K562 (cell line): ENCODE results near the gene SEMA6B. TPM values are rescaled to one million over a fixed set of nuclear protein-coding genes. Genes with fewer than 3 reads are reported as not detected.

Experiments
- FOXP1 ChIP-seq: sonication (generic); formaldehyde crosslinking; IDR thresholded peaks from 2 replicates; pipeline ENCODE4 v1.8.0; 2022; ENCODE audit warnings: mild to moderate bottlenecking, missing genetic modification reagents
- GATAD2B ChIP-seq: fragments of 450-650 bp; IDR thresholded peaks from 2 replicates; pipeline ENCODE4 v1.6.1; 2017; ENCODE audit warnings: mild to moderate bottlenecking, borderline replicate concordance
- KDM4B ChIP-seq, 2 experiments: fragments of 450-650 bp in 1 of 2; sonication (generic) in 1 of 2; IDR thresholded peaks; 2 replicates each; pipeline ENCODE4 v1.6.1; 2016 to 2017; ENCODE audit warnings: borderline replicate concordance in 2 of 2, antibody characterized with exemption in 1 of 2, low read depth in 1 of 2, mild to moderate bottlenecking in 1 of 2
- MIER1 ChIP-seq: fragments of 450-650 bp; IDR thresholded peaks from 2 replicates; pipeline ENCODE4 v1.6.1; 2016; ENCODE audit warnings: antibody characterized with exemption, mild to moderate bottlenecking, low read depth
- MLLT1 ChIP-seq, 2 experiments: fragments of 450-650 bp; IDR thresholded peaks; 2 replicates each; pipeline ENCODE4 v1.6.1; 2016
- SP1 ChIP-seq: sonication (generic); formaldehyde crosslinking; IDR thresholded peaks from 2 replicates; pipeline ENCODE4 v1.8.1; 2022; ENCODE audit warnings: mild to moderate bottlenecking, missing genetic modification reagents
- TBP ChIP-seq: optimal IDR thresholded peaks from 2 replicates; pipeline ENCODE3; 2011; ENCODE audit warnings: low read depth, low read length, improper control_type of control experiment
- ZFP30 ChIP-seq: fragments of 250-450 bp; sonication (Bioruptor Pico); IDR thresholded peaks from 2 replicates; pipeline ENCODE4 v1.8.0; 2022; ENCODE audit warnings: moderate library complexity, mild to moderate bottlenecking, inconsistent platforms, borderline replicate concordance
- ZNF316 ChIP-seq: fragments of 450-650 bp; IDR thresholded peaks from 2 replicates; pipeline ENCODE4 v1.6.1; 2016
- ZNF431 ChIP-seq: sonication (generic); formaldehyde crosslinking; IDR thresholded peaks from 2 replicates; pipeline ENCODE4 v1.8.0; 2022; ENCODE audit warnings: mild to moderate bottlenecking, missing genetic modification reagents
- polyA plus RNA-seq, 8 experiments: library from polyadenylated mRNA; depleted of rRNA in 4 of 8; stranded (reverse) in 5 of 8; unstranded in 3 of 8; fragments of >200 nt; fragmentation: Nextera tagmentation in 2 of 8; fragmentation: Illumina TruSeq in 1 of 8; extraction: Ambion mirVana in 2 of 8; extraction: Trizol in 1 of 8; gene quantifications; 2 replicates each; pipeline versions ENCODE4 v1.2.1 to v1.2.3, GENCODE V29; 2011 to 2014; ENCODE audit warnings: inconsistent platforms in 1 of 8, missing spikeins in 1 of 8
- total RNA-seq, 7 experiments: library from RNA; depleted of rRNA in 6 of 7; stranded (reverse); fragments of >200 nt in 6 of 7; fragmentation: Illumina TruSeq in 2 of 7; extraction: Trizol in 2 of 7; gene quantifications; 2 replicates each; pipeline versions ENCODE4 v1.2.1 to v1.2.3, GENCODE V29; 2011 to 2021; ENCODE audit warnings: low replicate concordance in 1 of 7
- TF ChIP-seq, protein P1 (sequence below), 2 experiments: IDR thresholded peaks in 1 of 2; conservative IDR thresholded peaks in 1 of 2; 2 replicates each; pipeline ENCODE4 v1.6.1; 2016; ENCODE audit warnings: low read depth in 2 of 2, mild to moderate bottlenecking in 1 of 2, missing compliant biosample characterization in 1 of 2, missing genetic modification characterization in 1 of 2, moderate library complexity in 1 of 2
- TF ChIP-seq, protein P2 (sequence below): fragments of 450-650 bp; IDR thresholded peaks from 2 replicates; pipeline ENCODE4 v1.6.1; 2016; ENCODE audit warnings: low read depth

SEMA6B gene
- total and polyA plus RNA-seq, 9 of the 15 experiments (the other 6 are each of a cell fraction or from before 2014, with no cell fraction given) = 0.65 to 4.6 (median 2.5) TPM; not detected in 2

GRCh38 chr19:4555657-4556561 lies 3.6 kb downstream of the SEMA6B start (continued):
- 0 out of 4 replicates have a peak, but pooled peaks of 1 of the 2 experiments have one; percentile 9 for TF ChIP-seq MLLT1 (IDR thresholded peaks at IDR 0.05)
- peak; percentile 83 for TF ChIP-seq SP1 (CRISPR knock-in tag)
- 0 out of 2 replicates have a peak, but pooled peaks have one; percentile 34 for TF ChIP-seq MIER1
- 0 out of 2 replicates have a peak, but pooled peaks have one; percentile 55 for TF ChIP-seq FOXP1 (CRISPR knock-in tag)
- no peak for TF ChIP-seq KDM4B (IDR thresholded peaks at IDR 0.05; ENCODE audit: borderline replicate concordance in 2 of 2, low read depth in 1 of 2)
- TF ChIP-seq, protein P1, sequence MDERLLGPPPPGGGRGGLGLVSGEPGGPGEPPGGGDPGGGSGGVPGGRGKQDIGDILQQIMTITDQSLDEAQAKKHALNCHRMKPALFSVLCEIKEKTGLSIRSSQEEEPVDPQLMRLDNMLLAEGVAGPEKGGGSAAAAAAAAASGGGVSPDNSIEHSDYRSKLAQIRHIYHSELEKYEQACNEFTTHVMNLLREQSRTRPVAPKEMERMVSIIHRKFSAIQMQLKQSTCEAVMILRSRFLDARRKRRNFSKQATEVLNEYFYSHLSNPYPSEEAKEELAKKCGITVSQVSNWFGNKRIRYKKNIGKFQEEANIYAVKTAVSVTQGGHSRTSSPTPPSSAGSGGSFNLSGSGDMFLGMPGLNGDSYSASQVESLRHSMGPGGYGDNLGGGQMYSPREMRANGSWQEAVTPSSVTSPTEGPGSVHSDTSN (CRISPR knock-in tag; IDR thresholded peaks at IDR 0.05; ENCODE audit: low read depth) = no peak
- TF ChIP-seq, protein P1 (tag; conservative IDR thresholded peaks at IDR 0.05; ENCODE audit: low read depth) = no peak
- no peak for TF ChIP-seq ZFP30 (CRISPR knock-in tag)
- 0 out of 2 replicates have a peak, but pooled peaks have one; percentile 39 for TF ChIP-seq ZNF431
- TF ChIP-seq GATAD2B = no peak
- TF ChIP-seq TBP = peak; percentile 40
- TF ChIP-seq, protein P2, sequence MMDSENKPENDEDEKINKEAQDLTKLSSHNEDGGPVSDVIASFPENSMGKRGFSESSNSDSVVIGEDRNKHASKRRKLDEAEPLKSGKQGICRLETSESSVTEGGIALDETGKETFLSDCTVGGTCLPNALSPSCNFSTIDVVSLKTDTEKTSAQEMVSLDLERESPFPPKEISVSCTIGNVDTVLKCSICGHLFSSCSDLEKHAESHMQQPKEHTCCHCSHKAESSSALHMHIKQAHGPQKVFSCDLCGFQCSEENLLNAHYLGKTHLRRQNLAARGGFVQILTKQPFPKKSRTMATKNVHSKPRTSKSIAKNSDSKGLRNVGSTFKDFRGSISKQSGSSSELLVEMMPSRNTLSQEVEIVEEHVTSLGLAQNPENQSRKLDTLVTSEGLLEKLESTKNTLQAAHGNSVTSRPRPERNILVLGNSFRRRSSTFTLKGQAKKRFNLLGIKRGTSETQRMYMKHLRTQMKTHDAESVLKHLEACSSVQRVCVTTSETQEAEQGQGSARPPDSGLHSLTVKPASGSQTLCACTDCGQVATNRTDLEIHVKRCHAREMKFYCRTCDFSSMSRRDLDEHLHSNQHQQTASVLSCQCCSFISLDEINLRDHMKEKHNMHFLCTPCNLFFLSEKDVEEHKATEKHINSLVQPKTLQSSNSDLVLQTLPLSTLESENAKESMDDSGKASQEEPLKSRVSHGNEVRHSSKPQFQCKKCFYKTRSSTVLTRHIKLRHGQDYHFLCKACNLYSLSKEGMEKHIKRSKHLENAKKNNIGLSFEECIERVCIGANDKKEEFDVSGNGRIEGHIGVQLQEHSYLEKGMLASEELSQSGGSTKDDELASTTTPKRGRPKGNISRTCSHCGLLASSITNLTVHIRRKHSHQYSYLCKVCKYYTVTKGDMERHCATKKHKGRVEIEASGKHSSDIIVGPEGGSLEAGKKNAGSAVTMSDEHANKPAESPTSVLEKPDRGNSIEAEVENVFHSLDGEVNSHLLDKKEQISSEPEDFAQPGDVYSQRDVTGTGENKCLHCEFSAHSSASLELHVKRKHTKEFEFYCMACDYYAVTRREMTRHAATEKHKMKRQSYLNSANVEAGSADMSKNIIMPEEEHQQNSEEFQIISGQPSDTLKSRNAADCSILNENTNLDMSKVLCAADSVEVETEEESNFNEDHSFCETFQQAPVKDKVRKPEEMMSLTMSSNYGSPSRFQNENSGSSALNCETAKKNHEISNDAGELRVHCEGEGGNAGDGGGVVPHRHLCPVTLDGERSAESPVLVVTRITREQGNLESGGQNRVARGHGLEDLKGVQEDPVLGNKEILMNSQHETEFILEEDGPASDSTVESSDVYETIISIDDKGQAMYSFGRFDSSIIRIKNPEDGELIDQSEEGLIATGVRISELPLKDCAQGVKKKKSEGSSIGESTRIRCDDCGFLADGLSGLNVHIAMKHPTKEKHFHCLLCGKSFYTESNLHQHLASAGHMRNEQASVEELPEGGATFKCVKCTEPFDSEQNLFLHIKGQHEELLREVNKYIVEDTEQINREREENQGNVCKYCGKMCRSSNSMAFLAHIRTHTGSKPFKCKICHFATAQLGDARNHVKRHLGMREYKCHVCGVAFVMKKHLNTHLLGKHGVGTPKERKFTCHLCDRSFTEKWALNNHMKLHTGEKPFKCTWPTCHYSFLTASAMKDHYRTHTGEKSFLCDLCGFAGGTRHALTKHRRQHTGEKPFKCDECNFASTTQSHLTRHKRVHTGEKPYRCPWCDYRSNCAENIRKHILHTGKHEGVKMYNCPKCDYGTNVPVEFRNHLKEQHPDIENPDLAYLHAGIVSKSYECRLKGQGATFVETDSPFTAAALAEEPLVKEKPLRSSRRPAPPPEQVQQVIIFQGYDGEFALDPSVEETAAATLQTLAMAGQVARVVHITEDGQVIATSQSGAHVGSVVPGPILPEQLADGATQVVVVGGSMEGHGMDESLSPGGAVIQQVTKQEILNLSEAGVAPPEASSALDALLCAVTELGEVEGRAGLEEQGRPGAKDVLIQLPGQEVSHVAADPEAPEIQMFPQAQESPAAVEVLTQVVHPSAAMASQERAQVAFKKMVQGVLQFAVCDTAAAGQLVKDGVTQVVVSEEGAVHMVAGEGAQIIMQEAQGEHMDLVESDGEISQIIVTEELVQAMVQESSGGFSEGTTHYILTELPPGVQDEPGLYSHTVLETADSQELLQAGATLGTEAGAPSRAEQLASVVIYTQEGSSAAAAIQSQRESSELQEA = no peak
- no peak for TF ChIP-seq ZNF316
